HG02884 (cell line): ENCODE measurements around the gene IRGC.
"Not testable (repeated sequence)": the region's sequence is repeated elsewhere in the genome, so short reads cannot be mapped to it uniquely, and the experiment has no call there.

Experiments
- ATAC-seq: cut with Tn5 transposase; IDR thresholded peaks from one replicate; pipeline ENCODE4 v1.9.1; 2021; ENCODE audit warnings: mild to moderate bottlenecking, moderate library complexity; ENCODE audit not compliant: unreplicated experiment

IRGC gene

GRCh38 chr19:43751466-43752220, 35.8 kb downstream of the IRGC start:
- ATAC-seq = no peak

GRCh38 chr19:43752287-43752875, 36.5 kb downstream of the IRGC start:
- ATAC-seq = no peak

DNA sequence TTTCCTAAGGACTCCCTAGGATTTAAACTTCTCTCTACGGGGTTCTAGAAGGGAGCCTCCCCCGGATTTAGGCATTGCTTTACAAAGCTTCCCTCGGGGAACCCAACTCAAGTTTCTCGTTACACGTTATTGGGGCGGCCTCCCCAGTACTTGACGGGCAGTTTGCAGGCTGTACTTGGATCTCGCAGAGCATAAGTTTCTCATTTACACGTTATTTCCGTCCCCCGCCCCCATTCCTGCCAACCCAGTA, 38.3 kb downstream of the IRGC start:
- no peak for ATAC-seq

GRCh38 chr19:43754503-43755255, 38.8 kb downstream of the IRGC start, which contains the start of gene SMG9:
Gene SMG9 (minus strand): TSS chr19:43754962. CDS start chr19:43750741, 4,221 bp downstream.
- ATAC-seq = peak; percentile 55

- no peak for ATAC-seq
Measured at GRCh38 chr19:43755256-43755801, 39.5 kb downstream of the IRGC start.

GRCh38 chr19:43759515-43759914, 43.6 kb downstream of the IRGC start:
- ATAC-seq = no peak

- ATAC-seq = no peak
Measured at GRCh38 chr19:43760941-43761340, 45.1 kb downstream of the IRGC start.

GRCh38 chr19:43762814-43763213, 46.9 kb downstream of the IRGC start:
- no peak for ATAC-seq

DNA sequence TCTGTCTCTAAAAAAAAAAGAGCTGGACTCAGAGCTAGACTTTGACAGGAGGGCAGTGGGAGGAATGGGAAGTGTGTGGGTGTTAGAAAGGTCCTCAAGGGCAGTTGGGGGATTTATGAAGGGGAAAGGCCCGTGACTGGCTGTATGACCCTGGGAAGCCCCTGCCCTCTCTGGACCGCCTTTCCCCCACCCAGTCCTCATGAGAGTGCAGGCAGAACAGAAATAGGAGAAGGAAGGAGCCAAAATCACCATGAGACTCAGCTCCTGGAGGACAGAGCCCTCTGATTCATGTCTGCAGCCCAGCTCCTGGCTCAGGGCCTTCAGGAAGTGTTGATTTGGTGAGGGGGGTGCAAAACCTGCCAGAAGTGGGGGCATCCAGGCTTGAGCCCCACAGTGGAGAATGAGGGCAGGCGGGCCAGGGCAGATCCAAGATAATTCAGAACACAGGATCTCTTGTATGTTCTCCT, 47.6 kb downstream of the IRGC start:
- no peak for ATAC-seq

GRCh38 chr19:43764684-43765083, 48.8 kb downstream of the IRGC start:
- not testable (repeated sequence) for ATAC-seq

DNA sequence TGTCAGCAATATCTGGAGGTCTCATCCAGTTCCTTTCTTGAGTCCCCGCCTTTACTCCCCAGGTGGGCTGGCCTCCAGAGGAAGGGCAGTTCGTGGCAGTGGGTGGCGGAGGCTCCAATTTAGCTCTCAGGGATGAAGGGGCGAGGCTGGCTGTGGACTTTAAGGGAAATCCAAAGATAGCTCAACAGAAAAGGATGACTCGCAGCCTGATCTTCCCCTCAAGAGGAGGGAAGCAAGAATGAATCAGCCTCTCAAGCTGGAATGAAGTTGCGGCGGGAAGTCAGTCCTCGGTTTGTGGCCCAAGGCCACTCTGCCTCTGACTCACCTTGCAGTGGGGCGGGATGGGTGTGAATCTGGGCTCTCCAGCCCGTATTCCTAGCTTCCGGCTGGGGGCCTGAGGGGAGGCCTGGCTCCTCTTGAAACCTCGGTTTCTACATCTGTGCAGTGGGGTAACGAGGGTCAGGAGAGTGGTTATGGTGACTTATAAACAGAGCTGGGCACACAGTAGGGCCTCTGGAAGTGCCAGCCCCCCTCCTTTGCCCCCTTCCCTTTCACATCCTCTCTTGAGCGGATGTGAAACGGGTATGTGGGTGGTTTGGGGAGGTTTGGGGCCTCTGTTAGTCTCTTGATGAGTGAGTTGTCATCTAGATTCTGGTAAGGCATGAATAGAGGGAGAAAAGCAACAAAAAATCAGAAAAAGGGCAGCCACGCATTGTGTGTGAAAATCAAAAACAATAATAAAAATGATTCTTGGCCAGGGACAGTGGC, 49.4 kb downstream of the IRGC start:
- ATAC-seq = peak; percentile 66

DNA sequence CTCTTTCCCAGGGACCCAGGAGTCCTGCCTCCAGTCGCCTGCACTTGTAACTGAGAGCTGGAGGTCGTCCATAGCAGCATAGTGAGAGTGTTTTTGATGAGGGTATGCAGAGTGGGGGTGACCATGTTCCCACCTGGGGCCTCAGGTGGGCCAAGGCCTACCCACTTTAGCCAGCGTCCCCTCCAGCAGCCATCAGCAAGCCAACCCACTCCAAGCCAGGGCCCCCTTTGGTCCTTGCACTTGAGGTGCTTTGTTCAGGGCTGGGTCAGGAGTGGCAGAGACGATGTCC, 50.8 kb downstream of the IRGC start:
- no peak for ATAC-seq

DNA sequence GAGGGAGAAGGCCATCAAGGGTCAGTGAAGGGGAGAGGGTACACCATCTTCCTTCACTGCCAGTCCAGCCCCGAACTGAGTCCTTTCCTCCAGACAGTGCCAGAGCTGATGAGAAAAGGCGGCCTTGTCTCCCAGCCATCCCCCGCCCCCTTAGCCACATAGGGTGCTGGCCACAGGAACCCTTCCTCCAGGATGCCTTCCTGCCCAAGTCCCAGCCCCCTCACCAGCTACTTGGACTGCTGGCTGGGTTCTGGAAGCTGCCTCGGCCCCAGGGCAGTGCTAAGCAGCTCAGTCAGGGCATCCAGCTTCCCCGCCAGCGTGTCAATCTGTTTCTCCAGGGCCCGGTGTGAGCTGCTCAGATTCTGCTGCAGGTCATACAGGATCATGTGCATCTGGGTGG, 51.4 kb downstream of the IRGC start:
- ATAC-seq = no peak

DNA sequence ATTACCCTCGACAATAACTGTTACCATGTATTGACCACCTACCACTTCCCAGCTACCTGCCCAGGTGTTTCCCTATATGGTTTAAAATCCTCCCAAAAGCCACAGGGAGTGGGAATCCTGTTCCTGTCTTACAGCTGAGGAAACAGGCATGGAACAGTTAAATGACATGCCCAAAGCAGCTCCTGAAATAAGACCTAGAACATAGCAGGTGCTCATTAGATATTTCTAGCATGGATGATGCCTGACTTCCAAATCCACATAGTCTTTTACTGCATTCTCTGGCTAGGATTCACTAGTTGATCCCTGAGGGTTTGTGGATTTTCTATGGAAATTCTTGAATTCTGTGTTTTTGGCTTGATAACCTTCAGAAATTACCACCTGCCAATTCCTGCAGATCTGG, 51.9 kb downstream of the IRGC start:
- ATAC-seq = no peak

GRCh38 chr19:43768273-43769050, 52.6 kb downstream of the IRGC start:
- no peak for ATAC-seq

DNA sequence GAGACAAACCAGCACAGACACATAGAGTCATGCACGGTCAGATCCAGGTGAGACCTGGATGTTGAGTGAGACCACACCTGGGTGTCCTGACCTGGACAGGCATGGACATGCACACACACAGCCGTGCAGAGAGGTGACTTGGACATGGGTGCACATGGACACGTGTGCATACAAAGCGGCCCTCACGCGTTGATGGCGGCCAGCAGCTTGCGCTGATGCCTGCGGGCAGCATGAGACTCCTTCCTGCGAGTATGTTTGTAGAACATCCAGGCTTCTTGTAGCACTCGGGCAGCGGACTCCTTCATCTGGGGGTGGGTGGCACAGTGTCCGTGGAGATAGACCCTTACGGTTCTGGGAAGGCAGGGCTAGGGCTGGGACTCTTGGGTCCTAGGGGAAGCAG, 53.4 kb downstream of the IRGC start:
- no peak for ATAC-seq
